Left kidney (tissue), 2 donors: ENCODE data around the gene HTR2A. TPM values are rescaled to one million over a fixed set of nuclear protein-coding genes. Genes with fewer than 3 reads are reported as not detected.
"Not testable (repeated sequence)": the region's sequence is repeated elsewhere in the genome, so short reads cannot be mapped to it uniquely, and the experiment has no call there.

ENCODE experiments used
- DNase-seq: peaks from one replicate; pipeline ENCODE4 v3.0.0-alpha.2; 2013
- polyA plus RNA-seq: library from polyadenylated mRNA; unstranded; fragments of 120-200 nt; gene quantifications from one replicate; pipeline ENCODE4 v1.2.1, GENCODE V29; 2013; ENCODE audit not compliant: insufficient read length

The HTR2A gene
- polyA plus RNA-seq, 1 donor = 1.0 TPM

GRCh38 chr13:46810440-46810839 is 86.4 kb downstream of the HTR2A start:
- DNase-seq = no peak

- not testable (repeated sequence) for DNase-seq
Measured at GRCh38 chr13:46804921-46805320, 91.9 kb downstream of the HTR2A start.

GRCh38 chr13:46804391-46804815 is 92.5 kb downstream of the HTR2A start:
- DNase-seq = no peak

GRCh38 chr13:46803586-46803985 is 93.3 kb downstream of the HTR2A start:
- DNase-seq = no peak

GRCh38 chr13:46801858-46802257 is 95.0 kb downstream of the HTR2A start:
- no peak for DNase-seq

GRCh38 chr13:46799139-46799538 is 97.7 kb downstream of the HTR2A start:
- no peak for DNase-seq

- DNase-seq = no peak
Measured at GRCh38 chr13:46797501-46798237, 99.2 kb downstream of the HTR2A start.

GRCh38 chr13:46796515-46797474 is 100.1 kb downstream of the HTR2A start, which contains the start of gene ESD:
ESD (minus strand) TSS chr13:46797161; CDS start chr13:46791413, 5,748 bp downstream.
- DNase-seq = peak; percentile 95

- DNase-seq = no peak
Measured at GRCh38 chr13:46796129-46796514, 100.7 kb downstream of the HTR2A start.

- no peak for DNase-seq
Measured at GRCh38 chr13:46795321-46795720, 101.5 kb downstream of the HTR2A start.

GRCh38 chr13:46783504-46783903 is 113.3 kb downstream of the HTR2A start:
- no peak for DNase-seq

- DNase-seq = no peak
Measured at GRCh38 chr13:46782691-46783090, 114.2 kb downstream of the HTR2A start.

GRCh38 chr13:46782066-46782465 is 114.8 kb downstream of the HTR2A start:
- DNase-seq = no peak

Other genes with a start within 250 kb of the HTR2A start
- 243 TPM for gene ESD, start 99.9 kb downstream of the HTR2A start, polyA plus RNA-seq